Activated CD8-positive, alpha-beta memory T cell treated with anti-CD3 and anti-CD28 coated beads for 24 hours (primary cell): ENCODE measurements around the gene PCDHB5.
"Not testable (repeated sequence)": the region's sequence is repeated elsewhere in the genome, so short reads cannot be mapped to it uniquely, and the experiment has no call there.

Experiments
- DNase-seq: peaks from one replicate; pipeline ENCODE4 v3.0.0-alpha.2; 2020

Gene PCDHB5

DNA sequence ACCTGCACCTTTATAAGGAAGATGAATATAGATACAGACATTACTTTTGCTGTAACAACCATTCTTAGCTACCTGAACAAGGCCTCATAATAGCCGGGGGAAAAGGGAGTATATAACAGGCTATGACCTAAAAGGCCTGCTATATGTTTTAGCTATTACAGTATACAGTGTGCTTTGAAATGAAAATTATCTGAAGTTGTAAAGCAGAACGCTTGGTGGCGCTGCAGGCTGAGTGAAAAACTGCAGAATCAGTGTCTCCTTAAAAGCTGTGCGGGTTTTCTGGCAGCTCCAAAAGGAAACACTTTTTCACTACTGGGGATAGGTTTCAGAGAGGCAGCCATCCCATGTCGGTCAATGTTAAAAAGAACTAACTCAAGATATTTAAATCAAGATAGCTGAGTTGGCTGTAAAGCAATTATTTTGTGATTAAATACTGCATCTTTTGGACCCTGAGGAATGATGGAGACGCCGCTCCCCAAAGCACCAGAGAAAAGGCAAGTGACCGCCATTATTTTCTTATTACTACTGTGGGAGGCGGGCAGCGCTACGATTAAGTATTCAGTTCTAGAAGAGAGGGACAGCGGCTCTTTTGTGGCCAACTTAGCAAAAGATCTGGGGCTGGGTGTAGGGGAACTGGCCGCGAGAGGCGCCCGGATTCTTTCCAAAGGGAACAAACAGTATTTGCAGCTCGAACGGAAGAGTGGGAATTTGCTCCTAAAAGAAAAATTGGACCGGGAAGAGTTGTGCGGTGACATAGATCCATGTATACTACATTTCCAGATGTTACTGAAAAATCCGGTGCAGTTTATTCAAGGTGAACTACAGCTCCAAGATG is 20.8 kb downstream of the PCDHB5 start:
- no peak for DNase-seq

DNA sequence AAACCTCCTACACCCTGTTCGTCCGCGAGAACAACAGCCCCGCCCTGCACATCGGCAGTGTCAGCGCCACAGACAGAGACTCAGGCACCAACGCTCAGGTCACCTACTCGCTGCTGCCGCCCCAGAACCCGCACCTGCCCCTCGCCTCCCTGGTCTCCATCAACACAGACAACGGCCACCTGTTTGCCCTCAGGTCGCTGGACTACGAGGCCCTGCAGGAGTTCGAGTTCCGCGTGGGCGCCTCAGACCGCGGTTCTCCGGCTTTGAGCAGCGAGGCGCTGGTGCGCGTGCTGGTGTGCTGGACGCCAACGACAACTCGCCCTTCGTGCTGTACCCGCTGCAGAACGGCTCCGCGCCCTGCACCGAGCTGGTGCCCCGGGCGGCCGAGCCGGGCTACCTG is 22.4 kb downstream of the PCDHB5 start:
- not testable (repeated sequence) for DNase-seq

DNA sequence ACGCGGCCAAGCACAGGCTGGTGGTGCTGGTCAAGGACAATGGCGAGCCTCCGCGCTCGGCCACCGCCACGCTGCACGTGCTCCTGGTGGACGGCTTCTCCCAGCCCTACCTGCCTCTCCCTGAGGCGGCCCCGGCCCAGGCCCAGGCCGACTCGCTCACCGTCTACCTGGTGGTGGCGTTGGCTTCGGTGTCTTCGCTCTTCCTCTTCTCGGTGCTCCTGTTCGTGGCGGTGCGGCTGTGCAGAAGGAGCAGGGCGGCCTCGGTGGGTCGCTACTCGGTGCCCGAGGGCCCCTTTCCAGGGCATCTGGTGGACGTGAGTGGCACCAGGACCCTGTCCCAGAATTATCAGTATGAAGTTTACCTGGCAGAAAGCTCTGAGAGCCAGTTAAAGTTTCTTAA is 22.9 kb downstream of the PCDHB5 start:
- not testable (repeated sequence) for DNase-seq

DNA sequence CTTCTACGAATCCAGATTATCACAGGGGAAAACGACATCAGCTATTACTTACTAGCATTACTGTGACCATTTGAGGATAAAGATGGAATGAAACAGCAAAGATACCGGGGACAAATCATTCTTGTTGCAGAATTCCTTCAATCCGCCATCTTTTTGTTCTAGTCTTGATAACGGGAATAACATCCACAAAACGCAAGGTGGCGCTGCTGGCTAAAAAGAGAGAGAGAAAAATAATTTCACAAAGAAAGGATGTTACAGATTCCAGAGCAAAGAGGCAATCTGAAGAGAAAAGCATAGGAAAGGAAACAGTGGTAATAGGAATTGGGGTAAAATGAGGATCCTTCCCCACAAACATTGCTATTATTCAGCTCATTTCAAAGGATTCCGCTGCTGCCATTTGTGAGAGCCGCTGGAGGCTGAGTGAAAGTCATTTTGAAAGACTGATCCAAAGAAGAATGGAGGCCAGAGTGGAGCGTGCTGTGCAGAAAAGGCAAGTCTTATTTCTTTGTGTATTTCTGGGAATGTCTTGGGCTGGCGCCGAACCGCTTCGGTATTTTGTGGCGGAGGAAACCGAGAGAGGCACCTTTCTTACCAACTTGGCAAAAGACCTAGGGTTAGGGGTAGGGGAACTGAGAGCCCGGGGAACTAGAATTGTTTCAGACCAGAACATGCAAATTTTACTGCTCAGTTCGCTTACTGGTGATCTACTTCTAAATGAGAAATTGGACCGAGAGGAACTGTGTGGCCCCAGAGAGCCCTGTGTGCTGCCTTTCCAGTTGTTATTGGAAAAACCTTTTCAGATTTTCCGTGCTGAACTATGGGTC is 37.6 kb downstream of the PCDHB5 start, which contains the start of gene PCDHB7:
TSS of gene PCDHB7 (plus strand) at position 264 of the 824 bp plus-strand sequence. CDS start at position 456, 192 bp downstream.
- DNase-seq = no peak

DNA sequence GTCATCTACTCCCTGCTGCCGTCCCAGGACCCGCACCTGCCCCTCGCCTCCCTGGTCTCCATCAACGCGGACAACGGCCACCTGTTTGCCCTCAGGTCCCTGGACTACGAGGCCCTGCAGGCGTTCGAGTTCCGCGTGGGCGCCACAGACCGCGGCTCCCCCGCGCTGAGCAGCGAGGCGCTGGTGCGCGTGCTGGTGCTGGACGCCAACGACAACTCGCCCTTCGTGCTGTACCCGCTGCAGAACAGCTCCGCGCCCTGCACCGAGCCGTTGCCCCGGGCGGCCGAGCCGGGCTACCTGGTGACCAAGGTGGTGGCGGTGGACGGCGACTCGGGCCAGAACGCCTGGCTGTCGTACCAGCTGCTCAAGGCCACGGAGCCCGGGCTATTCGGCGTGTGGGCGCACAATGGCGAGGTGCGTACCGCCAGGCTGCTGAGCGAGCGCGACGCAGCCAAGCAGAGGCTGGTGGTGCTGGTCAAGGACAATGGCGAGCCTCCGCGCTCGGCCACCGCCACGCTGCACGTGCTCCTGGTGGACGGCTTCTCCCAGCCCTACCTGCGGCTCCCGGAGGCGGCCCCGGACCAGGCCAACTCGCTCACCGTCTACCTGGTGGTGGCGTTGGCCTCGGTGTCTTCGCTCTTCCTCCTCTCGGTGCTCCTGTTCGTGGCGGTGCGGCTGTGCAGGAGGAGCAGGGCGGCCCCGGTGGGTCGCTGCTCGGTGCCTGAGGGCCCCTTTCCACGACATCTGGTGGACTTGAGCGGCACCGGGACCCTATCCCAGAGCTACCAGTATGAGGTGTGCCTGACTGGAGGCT is 39.5 kb downstream of the PCDHB5 start:
- not testable (repeated sequence) for DNase-seq

DNA sequence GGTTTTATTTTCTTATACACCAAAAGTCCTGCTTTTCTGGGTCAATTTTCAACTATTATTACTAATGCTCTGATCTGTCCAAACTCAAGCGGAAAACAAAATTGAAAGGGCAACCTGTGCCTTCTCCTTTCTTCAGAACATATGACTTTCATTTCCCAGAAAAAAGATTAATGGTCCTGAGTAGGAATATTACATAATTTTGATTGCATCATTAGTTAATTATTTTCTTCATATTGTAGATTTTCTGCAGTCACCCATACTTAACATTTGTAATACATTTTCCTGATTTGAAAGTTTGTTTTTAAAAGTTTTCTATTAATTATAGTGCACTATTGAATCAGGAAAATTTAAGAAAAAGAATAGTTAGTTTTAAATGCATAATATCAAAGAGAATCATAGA is 40.9 kb downstream of the PCDHB5 start:
- DNase-seq = no peak

DNA sequence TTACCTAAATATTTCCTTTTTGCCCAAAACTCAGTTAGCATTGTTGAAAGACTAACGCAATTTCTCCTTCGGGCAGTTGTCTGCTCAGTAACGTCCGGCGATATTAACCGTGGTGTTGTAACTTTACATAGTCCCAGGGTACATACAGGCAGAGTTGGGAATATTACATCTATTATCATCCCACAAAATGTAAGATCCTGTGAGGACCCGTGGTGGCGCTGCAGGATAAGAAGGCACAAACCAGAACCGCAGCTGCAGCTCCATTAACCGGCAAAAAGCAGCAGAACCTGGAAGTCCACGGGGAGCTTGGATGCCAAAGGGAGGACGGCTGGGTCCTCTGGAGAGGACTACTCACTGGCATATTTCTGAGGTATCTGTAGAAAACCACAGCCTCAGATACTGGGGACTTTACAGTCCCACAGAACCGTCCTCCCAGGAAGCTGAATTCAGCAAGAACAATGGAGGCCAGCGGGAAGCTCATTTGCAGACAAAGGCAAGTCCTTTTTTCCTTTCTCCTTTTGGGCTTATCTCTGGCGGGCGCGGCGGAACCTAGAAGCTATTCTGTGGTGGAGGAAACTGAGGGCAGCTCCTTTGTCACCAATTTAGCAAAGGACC is 42.7 kb downstream of the PCDHB5 start, which contains the start of gene PCDHB8:
TSS of gene PCDHB8 (plus strand) at position 214 of the 615 bp plus-strand sequence. CDS start at position 459, 245 bp downstream.
- not testable (repeated sequence) for DNase-seq

DNA sequence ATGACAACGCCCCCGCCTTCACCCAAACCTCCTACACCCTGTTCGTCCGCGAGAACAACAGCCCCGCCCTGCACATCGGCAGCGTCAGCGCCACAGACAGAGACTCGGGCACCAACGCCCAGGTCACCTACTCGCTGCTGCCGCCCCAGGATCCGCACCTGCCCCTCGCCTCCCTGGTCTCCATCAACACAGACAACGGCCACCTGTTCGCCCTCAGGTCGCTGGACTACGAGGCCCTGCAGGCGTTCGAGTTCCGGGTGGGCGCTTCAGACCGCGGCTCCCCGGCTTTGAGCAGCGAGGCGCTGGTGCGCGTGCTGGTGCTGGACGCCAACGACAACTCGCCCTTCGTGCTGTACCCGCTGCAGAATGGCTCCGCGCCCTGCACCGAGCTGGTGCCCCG is 44.4 kb downstream of the PCDHB5 start:
- DNase-seq = not testable (repeated sequence)

DNA sequence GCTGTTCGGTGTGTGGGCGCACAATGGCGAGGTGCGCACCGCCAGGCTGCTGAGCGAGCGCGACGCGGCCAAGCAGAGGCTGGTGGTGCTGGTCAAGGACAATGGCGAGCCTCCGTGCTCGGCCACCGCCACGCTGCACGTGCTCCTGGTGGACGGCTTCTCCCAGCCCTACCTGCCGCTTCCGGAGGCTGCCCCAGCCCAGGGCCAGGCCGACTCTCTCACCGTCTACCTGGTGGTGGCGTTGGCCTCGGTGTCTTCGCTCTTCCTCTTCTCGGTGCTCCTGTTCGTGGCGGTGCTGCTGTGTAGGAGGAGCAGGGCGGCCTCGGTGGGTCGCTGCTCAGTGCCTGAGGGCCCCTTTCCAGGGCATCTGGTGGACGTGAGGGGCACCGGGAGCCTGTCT is 44.9 kb downstream of the PCDHB5 start:
- not testable (repeated sequence) for DNase-seq

DNA sequence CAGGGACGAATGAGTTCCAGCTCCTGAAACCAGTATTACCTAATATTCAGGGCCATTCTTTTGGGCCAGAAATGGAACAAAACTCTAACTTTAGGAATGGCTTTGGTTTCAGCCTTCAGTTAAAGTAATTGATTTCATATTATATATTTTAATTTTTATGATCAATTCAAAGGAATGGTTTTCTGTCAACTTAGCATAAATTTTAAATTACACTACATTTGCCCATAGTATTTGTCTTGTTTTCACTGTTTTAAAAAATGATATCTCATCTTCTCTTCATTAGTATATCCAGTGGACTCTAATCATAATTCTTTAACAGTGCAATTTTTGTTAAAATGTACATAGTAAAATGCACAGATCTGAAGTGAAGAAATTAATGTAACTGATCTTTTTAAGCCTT is 45.3 kb downstream of the PCDHB5 start:
- no peak for DNase-seq

DNA sequence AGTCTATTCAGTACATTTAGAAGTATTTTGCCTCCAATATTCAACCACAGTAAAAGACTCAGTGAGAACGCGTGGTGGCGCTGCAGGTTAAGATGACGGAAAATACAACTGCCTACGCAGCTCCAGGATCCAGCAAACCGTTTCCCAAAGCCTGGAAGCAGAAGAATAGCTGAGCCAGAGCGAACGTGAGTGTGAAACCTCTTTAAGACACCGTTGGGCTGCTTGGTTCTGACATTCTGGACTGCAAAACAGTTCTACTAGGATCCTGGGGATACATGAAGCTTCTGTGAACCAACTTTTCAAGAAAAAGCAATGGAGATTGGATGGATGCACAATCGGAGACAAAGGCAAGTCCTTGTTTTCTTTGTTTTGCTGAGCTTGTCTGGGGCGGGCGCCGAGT is 47.2 kb downstream of the PCDHB5 start, which contains the start of gene PCDHB16:
TSS of gene PCDHB16 (plus strand) at position 140 of the 400 bp plus-strand sequence. CDS start at position 313, 173 bp downstream.
- no peak for DNase-seq

DNA sequence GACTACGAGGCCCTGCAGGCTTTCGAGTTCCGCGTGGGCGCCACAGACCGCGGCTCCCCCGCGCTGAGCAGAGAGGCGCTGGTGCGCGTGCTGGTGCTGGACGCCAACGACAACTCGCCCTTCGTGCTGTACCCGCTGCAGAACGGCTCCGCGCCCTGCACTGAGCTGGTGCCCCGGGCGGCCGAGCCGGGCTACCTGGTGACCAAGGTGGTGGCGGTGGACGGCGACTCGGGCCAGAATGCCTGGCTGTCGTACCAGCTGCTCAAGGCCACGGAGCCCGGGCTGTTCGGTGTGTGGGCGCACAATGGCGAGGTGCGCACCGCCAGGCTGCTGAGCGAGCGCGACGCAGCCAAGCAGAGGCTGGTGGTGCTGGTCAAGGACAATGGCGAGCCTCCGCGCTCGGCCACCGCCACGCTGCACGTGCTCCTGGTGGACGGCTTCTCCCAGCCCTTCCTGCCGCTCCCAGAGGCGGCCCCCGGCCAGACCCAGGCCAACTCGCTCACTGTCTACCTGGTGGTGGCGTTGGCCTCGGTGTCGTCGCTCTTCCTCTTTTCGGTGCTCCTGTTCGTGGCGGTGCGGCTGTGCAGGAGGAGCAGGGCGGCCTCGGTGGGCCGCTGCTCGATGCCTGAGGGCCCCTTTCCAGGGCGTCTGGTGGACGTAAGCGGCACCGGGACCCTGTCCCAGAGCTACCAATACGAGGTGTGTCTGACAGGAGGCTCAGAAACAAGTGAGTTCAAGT is 49.3 kb downstream of the PCDHB5 start:
- DNase-seq = not testable (repeated sequence)

DNA sequence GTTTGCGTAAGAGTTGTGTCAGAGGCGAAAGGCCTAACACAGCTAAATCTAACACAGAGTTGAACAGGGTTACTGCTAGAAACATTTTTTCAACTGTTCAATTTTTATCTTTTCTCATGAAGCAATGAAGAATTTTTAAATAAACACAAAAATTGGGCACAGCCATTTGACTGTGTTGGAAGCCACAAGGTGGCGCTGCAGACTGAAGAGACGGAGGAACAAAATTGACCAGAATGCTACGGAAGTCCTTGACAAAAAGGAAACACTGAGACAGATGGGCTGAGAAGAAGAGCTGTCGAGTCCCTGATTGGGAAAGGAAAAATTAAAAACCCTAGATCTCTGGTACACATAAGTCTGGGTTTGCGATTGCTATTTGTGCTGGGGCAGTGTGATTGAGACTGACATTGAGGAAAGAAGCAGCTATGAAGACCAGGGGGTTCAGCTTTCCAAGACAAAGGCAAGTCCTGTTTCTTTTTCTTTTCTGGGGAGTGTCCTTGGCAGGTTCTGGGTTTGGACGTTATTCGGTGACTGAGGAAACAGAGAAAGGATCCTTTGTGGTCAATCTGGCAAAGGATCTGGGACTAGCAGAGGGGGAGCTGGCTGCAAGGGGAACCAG is 52.0 kb downstream of the PCDHB5 start, which contains the start of gene PCDHB9:
TSS of gene PCDHB9 (plus strand) at position 265 of the 616 bp plus-strand sequence. CDS start at position 423, 158 bp downstream.
- DNase-seq = no peak
